NCI-H2107 (cell line): ENCODE results near the gene POLR1A.
"Not testable (repeated sequence)": the region's sequence is repeated elsewhere in the genome, so short reads cannot be mapped to it uniquely, and the experiment has no call there.

Source experiments
- DNase-seq: peaks from one replicate; lab custom pipeline; 2025; lab: John Stamatoyannopoulos, UW

POLR1A gene

DNA sequence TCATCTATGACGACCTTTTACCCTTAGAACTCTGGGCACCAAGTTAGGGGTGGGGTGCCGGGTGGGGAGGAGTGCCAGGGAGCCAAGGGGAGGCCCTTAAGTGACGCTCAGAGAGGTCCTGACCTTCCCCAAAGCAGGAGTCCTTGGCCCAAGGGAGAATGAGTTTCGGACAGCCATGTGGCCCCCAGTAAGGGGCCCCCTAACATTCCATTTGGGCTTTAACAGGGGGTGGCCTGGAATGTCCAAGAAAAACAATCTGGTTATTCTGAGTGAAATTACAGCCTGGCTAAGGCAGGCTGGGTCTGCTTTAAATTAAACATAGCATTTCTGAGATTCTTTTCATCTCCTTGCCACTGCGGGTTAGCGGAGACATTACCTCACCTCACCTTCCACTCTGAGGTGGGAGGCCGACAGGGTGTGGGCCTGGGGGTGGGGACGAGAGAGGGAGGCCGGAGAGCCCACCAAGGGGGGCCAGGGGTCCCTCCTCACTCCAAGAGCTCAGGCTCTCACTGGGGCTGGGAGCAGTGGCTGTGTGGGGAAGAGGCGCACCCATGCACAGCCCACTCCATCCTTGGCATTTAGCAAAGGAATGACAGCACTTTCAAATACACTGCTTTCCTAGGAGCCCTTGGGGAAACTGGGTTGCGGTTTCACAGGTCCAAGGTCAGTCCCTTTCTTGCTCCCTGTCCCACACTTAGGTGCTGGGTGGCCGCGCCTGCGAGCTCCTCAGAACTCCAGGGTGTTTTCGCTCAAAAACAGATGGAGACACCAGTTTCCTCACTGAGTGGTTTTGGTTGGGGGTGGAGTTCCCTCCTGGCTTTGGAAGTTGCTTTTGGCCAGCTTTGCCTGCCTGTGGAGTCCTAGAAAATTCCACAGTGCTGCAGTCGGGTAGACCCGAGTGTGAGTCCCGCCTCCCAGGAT, 107.4 kb downstream of the POLR1A start:
- DNase-seq: no peak

DNA sequence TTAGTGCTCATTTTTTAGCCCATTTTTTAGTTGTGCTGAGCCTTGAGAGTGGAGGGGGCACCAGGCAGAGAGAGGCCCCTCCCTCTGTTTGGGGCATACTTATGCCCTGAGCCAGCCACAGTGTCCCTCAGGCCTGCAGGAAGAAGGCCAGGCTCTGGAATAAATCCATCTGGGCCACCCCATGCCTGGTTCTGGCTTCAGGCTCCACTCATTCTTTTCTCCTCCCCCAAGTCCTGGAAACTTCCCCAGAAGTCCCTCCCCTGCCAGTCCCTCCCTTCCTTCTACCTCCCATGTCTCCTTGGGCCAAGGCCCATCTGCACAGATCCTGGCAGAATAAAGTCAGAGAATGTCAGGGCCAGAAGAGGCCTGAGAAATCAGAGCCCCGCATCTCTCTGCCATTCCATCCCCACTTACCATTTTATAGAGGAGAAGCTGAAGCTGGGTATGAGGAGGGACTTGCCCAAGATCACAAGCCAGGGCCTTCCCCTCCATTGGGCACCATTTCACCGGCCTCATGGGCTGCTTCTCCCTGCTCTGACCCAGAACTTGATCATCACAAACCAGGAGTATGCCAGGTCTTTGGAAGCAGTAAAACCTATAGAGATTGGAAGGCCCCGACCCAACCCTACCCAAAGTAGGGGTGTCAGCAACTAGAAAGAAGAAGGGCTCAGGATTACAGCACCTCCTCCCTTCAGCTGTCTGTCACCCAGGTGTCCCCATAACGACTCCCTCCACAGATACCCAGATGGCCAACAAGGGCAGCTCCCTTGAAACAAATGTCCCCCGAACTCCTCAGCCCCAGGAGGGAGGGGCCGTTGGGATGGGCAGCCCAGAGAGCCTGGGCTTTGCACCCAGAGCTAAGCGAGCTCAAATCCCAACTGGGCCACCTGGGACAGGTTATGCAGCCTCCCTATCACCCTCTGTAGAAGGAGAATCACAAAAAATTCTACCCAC, 108.4 kb downstream of the POLR1A start:
- DNase-seq: no peak

DNA sequence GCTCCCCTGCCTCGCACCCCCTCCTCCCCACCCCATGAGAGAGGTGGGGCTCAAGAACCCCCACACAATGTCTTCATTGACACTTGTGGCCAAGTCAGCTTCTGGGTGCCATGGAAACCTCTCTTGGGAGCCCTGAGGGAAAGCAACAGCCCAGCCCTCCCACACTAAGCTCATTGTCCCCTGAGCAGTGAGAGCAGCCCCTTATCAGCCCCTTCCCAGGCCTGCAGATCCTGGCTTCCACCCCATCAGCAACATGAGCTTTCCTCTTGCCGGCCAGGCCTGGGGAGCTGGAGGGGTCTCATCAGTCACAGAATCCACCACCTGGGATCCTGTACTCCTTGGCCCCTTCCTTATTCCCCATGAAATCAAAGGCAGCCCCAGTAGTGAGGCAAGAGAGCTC, 109.1 kb downstream of the POLR1A start:
- no peak for DNase-seq

DNA sequence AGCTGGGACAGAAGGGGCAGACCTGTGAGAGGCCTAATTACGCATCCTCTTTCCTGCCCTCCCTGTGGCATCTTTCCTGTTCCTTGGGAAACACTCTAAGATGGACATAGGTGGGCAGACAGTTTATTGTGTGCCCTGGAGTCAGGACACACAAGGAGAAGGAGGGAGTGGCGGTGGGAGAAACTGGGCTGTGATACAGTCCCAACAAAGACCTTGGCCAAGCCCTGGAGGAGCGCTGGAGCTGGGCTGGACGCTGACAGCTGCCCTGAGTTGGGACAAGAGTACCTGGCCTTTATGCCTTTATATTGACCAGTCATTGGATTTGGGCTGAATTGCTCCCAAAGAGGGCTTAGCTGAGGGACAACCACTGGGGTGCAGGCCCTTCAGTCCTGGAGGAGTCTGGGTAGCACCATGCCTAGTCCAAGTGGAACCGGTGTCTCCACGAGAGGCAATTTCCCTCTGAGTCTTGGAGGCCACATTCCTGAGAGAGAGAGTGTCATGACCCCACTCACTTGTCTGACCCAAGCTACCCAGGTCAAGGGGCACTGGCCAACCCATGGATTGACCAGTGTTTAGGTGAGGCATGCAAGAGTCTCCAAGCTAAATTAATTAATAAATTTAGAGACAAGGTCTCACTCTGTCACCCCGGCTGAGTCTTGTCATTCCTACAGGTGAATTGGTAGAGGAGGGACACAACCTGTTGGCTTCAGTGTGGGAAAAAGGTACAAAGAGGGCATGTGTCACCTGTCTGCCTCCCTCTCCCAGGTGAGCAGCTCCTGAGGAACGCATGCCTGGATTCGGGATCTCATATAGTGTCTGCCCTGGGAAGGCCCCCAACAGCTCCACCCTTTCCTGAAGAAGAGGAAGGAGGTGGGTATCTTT, 109.8 kb downstream of the POLR1A start:
- DNase-seq: no peak

DNA sequence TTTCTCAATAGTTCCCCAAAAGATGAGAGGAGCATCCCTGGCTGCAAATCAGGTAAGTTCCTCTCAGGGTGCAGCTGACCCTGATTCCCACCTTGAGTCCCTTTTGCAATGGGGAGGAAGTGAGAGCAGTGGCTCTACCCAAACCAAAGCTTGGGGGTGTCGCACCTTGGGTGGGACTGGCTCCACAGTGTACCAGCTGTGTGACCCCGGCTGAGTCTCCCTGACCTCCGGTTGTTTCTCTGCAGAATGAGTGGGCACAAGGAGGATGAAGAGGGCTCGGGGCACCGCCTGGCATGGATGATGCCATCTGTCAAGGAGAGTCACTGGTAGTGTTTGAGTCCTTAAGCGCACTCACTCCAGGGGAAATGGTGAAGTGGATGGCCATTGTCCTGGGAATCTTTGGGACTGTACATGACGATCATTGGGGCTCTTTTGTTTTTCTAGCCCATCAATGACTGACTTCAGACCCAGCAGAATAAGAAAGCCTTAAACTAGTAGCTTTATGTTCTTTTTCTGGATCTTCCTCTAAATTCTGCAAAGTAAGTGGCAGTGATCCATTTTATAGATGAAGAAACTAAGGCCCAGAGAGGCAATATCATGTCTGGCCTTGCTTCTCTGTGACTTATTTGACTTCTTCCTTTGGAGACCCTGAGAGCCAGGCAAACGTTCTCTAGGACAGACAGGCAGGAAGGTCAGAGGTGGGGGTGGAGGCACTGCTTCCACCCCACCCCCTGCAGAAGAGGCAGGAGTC, 110.6 kb downstream of the POLR1A start:
- DNase-seq: no peak

DNA sequence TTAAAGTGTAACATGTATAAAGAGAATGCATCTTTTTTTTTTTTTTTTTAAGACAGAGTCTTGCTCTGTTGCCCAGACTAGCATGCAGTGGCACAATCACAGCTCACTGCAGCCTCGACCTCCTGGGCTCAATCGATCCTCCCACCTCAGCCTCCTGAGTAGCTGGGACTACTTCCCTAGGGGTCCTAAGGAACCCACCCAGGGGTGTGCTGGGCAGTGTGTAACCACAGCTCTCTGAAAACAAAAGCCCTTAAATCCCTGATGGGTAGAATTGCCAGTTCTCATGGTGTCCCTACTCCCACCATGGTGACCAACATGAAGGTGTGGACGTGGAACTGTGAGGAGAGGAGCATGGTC, 111.3 kb downstream of the POLR1A start:
- DNase-seq: no peak

DNA sequence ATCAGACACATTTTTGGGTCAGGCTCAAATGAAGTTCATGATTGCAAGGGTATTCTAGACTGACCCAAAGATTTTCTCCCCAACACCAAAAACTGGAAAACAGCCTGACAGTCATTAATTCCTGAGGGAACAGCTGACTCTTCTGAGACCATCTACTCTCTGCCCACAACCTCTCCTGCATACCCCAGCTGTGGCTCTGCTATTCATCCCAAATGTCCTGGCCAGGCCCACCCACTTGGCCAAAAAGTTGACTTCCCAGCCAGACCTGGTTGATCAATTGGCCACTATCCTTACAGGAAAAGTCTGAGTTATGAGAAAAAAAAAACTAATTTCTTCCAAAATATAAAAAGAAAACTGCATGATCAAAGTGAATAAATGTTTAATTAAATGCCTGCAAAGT, 113.1 kb downstream of the POLR1A start:
- DNase-seq: no peak

DNA sequence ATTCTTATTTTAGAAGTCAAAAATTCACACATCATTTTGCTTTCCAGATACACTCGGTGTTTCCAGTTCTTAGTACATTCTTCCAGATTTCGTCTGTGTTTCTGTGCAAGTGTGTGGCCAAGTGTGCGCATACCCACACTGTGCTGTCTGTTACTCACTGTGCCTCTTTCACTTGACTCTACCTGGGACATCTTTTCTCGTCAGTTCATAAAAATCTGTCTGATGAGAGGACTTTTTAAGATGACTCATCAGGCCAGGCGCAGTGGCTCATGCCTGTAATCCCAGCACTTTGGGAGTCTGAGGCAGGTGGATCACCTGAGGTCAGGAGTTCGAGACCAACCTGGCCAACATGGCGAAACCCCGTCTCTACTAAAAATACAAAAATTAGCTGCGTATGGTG, 113.6 kb downstream of the POLR1A start:
- not testable (repeated sequence) for DNase-seq

DNA sequence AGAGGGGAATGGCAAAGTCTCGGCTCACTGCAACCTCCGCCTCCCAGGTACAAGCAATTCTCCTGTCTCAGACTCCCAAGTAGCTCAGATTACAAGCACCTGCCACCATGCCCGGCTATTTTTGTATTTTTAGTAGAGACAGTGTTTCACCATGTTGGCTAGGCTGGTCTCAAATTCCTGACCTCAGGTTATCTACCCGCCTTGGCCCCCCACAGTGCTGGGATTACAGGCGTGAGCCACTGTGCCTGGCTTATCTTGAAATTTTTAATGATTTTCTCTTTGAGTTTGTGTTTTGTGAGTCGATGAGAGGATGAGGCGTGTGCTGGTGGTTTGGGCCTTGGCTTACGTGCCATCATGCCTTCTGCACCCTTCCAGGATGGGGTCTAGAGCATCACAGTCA, 115.6 kb downstream of the POLR1A start:
- DNase-seq: no peak

DNA sequence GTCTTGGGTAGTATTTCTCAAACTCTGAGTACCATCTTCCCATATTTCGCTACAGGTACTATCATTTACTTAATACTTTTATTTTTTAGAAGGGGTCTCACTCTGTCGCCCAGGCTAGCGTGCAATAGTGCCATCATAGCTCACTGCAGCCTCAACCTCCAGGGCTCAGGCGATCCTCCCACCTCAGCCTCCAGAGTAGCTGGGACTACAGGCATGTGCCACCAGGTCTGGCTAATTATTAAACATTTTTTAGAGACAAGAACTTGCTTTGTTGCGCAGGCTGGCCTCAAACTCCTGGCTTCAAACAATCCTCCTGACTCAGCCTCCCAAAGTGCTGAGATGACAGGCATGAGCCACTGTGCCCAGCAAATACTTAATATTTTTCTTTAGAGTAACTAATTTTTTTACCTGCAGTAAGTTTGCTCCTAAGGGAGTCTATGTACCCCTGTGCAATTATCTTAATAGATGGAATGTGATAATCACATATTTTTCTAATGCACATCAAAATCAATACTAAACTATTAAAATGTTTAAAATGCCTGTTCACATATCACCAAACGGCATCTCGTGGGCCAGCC, 116.3 kb downstream of the POLR1A start:
- no peak for DNase-seq

DNA sequence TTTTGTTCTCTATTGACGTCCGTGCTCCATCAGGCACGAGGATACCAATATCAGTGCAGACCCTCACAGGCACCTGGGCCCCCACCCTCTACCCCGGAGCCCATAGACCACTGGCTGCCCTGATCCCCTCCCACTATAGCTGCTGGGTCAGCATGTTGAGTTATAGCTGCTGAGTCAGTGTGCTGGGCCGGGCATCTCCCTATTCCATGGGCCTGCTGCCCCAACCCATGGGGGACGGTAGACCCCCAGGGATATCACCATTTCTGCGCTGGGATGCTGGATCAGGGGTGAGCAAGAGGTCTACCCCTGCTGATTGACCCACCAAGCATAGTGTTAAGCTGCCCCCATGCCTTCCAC, 116.8 kb downstream of the POLR1A start:
- no peak for DNase-seq

DNA sequence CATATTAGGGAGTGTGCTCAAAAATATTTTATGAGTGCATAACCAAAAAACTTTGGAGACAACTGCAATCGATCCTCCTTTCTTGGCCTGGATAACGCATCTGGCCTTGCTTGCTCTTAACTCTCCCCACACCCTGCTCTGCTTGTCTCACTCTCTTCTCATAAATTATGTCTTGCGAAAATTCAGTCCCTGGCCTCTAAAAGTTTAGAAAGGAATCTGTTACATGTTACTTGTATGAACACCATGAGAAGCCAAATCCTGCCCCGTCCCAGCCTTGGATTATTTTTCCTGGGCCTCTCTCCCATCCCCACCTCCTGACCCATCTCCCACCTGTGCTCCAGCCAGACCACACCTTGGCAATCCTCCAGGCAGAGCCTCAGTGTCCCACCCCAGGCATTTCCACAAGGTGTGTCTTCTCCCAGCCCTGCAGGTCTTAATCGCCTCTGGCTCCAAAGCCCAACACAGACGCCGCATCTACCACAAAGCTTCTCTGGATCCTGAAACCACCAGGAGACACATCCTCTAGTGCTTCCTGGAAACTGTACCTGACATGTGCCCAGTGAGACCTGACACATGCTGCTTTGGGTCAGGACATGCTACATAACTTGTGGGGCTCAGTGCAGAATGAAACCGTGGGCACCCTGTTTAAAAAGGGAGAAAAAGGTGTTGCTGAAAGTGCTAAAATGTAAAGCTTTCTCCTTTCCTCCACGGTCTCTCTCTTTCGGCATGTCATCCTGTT, 117.3 kb downstream of the POLR1A start:
- no peak for DNase-seq

DNA sequence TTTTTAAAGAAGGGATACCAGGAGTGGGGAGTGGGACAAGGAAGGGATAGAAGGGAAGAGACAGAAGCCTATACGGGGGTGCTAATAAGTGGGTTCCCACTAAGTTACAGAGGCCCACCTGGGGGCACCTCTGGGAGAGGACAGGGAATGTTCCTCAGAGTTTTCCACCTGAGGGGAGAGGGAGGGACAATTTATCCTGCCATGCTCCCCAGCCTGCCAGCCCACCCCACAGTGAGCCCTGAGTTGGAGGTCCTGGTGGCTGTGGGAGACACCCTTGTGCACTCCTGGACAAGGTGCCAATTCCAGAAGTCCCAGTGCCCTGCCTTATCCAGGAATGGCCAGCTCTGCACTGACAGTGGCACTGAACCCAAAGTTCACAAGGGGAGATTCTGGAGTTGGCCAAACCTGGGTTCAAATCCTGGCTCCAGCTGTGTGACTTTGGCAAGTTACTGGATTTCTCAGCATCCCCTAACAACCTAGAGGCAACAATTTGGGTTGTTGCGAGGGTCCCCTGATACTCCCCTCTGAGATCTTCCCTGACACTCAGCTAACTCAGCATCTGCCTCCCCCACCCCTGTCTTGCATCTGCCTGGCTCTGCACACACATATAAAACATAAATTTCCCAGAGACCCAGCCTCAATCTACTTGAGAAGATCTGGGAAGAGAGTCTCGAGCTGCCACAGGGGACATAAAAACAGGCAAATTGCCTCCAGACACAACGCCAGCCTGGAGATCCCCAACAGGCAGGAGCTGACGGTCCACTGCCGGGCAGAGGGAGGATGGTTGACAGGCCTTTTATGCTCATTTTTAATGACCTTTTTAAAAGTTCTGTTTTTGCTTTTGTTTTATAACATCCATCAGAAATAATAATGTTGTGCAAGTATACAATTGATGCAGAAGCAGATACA, 118.2 kb downstream of the POLR1A start:
- DNase-seq: no peak

DNA sequence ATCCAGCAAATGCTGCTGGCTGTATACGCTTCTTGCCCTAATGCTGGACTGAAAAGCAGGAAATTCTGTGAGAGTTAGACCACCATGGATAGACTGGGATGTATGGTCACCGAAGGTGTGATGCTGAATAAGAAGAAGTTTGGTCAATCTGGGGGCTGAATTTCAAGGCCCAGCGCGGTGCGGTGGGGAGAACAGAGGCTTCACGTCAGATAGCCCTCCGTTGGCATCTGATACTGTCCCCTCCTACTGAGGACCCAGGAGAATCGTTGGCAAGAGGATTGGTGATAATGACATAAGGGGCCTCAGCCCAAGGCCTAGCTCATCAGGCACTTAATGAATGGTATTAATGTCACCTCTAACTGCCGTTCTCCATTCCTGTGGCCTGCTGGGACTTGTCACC, 119.6 kb downstream of the POLR1A start:
- no peak for DNase-seq

DNA sequence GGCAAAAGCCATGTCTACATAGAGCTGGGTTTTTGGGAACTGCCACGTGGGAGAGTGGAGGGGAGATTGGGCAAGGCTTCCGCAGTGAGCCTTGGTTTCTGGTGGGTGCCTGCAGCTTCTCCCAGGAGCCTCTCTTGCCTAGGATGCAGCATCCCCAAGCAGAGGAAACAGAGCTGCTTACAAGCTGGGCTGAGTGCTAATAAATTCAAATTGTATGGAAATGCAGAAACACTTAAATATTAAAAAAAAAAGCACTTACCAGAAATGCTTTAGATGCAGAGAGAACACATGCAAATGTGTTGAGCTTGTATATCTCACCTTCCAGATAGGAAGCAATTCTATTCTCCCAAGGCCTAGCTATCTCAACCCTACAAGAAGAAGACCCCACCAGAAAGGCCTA, 120.9 kb downstream of the POLR1A start:
- DNase-seq: no peak

DNA sequence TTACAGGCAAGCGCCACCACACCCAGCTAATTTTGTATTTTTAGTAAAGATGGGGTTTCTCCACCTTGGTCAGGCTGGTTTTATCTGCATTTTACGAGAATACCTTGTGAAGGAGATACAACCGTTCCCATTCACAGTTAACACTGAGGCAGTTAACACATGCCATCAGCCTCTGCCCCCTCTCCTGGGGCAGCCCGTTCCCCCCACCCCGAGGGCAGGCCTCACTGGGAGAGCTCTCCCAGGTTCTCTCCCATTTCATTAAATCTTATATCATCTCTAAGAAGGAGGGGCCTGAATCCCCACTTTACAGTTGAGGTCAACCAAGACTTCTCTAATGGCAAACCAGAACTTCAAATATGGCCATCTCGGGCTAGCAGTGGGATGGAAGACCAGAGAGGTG, 121.9 kb downstream of the POLR1A start:
- no peak for DNase-seq

DNA sequence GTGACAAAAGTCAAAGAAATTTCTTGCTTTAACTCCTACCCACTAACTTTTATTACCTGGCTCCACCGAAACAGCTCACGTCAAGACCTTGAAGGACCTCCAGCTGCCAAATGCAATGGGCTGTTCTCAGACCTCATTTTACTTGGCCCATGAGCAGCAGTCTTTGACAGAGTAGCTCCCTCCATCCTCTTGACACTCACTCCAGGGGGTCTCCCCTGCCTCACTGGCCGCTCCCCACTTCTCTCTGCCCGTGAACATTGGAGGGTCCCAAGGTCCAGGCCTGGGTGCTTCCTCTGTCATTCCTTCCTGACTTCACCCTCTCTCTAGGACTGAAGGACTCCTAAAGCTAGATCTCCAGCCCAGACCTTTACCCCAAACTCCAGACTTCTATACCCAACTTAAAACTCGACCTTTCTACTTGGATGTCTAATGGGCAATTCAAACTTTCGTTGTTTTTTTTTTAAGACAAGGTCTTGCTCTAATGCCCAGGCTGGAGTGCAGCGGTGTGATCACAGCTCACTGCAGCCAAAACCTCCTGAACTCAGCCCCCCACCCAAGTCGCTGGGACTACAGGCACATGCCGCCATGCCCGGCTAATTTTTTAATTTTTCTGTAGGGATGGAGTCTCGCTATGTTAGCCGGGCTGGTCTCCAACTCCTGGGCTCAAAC, 124.0 kb downstream of the POLR1A start:
- no peak for DNase-seq

DNA sequence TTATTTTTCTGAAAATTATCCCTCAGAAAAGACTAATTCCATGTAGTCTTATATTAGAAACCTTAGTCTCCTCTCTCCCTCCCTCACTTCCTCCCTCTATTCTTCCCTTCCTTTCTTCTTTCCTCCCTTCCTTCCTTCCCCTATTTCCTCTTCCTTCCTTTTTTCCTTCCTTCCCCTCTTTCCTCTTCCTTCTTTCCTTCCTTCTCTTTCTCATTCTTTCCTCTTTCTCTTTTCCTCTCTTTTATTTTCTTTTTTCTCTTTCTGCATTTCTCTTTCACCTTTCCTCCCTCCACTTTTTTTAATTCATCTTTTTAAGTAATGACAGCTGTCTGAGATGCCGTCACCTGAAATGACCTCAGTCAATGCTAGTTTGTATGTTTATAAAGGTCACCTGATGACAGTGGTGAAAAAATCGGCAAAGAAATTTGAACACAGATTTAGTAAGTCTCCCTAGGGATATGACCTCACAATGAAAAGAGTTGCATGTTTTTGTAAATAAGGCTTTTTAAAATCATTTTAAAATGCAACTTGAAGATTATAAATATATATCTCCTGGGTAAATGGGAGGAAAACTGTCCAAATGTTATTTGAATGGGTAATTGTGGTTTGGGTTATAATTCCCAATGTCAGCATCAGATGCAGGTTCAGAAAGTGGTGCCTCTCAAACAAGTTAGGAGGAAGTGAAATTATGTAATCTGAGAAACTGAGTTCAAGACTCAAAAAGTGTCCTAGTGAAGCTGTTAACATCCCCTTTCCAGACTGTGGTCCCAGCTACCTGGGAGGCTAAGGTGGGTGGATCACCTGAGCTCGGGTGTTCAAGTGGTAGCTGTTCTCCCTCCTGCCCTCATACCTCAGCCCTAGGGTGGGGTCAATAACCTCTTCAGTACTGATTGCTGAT, 126.6 kb downstream of the POLR1A start:
- no peak for DNase-seq
